WTC11 (cell line): Measurements from ENCODE around the gene ST6GALNAC6.

Experiments
- CTCF ChIP-seq: fragments of 200-600 bp; IDR thresholded peaks from 2 replicates; pipeline ENCODE4 v1.8.0; 2022; ENCODE audit warnings: antibody characterized with exemption
- ELF4 ChIP-seq: sonication (generic); formaldehyde crosslinking; IDR thresholded peaks from 2 replicates; pipeline ENCODE4 v1.8.1; 2022; ENCODE audit warnings: low read depth, mild to moderate bottlenecking, moderate library complexity, missing genetic modification reagents
- MAX ChIP-seq: sonication (generic); formaldehyde crosslinking; IDR thresholded peaks from 2 replicates; pipeline ENCODE4 v1.8.0; 2022; ENCODE audit warnings: mild to moderate bottlenecking, missing genetic modification reagents
- PRDM15 ChIP-seq: sonication (generic); formaldehyde crosslinking; IDR thresholded peaks from 2 replicates; pipeline ENCODE4 v1.8.0; 2022; ENCODE audit warnings: missing genetic modification reagents
- ZNF512 ChIP-seq: sonication (generic); formaldehyde crosslinking; IDR thresholded peaks from 2 replicates; pipeline ENCODE4 v1.8.1; 2022; ENCODE audit warnings: missing genetic modification reagents, borderline replicate concordance
- TF ChIP-seq, protein P1 (sequence below): fragments of 250-450 bp; sonication (Bioruptor Pico); IDR thresholded peaks from 2 replicates; pipeline ENCODE4 v1.8.0; 2021; ENCODE audit warnings: mild to moderate bottlenecking

GRCh38 chr9:127892831-127893230 lies 6.6 kb downstream of the ST6GALNAC6 start:
- no peak for TF ChIP-seq CTCF
- no peak for TF ChIP-seq MAX
- TF ChIP-seq, protein P1, sequence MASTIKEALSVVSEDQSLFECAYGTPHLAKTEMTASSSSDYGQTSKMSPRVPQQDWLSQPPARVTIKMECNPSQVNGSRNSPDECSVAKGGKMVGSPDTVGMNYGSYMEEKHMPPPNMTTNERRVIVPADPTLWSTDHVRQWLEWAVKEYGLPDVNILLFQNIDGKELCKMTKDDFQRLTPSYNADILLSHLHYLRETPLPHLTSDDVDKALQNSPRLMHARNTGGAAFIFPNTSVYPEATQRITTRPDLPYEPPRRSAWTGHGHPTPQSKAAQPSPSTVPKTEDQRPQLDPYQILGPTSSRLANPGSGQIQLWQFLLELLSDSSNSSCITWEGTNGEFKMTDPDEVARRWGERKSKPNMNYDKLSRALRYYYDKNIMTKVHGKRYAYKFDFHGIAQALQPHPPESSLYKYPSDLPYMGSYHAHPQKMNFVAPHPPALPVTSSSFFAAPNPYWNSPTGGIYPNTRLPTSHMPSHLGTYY (CRISPR knock-in tag) = no peak
- TF ChIP-seq ELF4 (CRISPR knock-in tag) = no peak
- TF ChIP-seq ZNF512 = no peak
- TF ChIP-seq PRDM15 (CRISPR knock-in tag) = no peak
